GM21723 (cell line): Measurements from ENCODE around the gene SHROOM3.
"Not testable (repeated sequence)": the region's sequence is repeated elsewhere in the genome, so short reads cannot be mapped to it uniquely, and the experiment has no call there.

Experiments
- ATAC-seq: cut with Tn5 transposase; IDR thresholded peaks from one replicate; pipeline ENCODE4 v1.9.1; 2021; ENCODE audit warnings: mild to moderate bottlenecking, moderate library complexity; ENCODE audit not compliant: unreplicated experiment

Gene SHROOM3

DNA sequence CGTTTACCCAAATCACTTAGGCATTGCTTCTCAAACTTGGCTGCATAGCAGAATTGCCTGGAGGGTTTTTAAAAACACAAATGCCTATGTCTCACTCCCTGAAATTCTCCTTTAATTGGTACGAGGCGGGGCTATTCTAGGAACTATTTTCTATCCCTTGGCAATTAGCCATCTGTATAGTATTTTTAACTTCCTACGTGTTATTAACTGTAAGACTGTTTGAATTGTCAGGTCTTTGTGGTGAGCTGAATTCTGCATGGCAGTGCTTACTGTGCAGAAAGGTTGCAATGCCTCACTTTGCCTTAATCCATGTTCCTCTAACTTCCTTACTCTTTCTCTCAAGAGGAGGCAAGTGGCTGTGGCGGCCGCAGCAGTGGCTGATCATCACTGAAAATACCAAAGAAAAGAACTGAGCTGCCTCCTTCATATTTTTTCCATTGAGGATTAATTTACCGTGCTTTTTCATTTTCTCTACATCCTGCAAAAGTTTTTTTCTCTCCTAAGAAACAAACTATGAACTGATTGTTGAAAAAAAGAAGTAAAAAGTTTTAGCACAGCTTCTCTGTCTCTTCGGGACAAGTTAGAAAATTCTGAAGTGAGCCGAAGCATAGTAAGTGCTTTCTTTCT, at the start of gene SHROOM3:
Gene SHROOM3 (plus strand): TSS at position 329 of the 627 bp plus-strand sequence. CDS start 824 bp downstream, outside the sequence.
- ATAC-seq: no peak

DNA sequence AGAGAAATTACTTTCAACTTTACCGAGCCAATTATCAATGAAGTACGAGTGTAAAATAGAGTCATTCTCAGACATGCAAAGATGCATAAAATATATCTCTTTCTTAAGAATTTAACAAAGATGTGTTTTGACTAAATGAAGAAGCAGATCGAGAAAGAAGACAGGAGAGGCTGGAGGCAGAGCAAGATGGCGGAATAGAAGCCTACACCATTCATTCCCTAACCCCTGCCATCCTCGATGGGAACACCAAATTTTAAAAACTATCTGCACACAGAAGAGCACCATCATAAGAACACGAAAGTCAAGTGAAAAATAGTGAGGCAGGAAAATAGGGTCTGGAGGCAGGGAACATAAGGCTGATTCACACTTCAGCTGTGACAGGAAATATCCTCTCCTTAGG, 49.1 kb upstream of the SHROOM3 start:
- no peak for ATAC-seq

DNA sequence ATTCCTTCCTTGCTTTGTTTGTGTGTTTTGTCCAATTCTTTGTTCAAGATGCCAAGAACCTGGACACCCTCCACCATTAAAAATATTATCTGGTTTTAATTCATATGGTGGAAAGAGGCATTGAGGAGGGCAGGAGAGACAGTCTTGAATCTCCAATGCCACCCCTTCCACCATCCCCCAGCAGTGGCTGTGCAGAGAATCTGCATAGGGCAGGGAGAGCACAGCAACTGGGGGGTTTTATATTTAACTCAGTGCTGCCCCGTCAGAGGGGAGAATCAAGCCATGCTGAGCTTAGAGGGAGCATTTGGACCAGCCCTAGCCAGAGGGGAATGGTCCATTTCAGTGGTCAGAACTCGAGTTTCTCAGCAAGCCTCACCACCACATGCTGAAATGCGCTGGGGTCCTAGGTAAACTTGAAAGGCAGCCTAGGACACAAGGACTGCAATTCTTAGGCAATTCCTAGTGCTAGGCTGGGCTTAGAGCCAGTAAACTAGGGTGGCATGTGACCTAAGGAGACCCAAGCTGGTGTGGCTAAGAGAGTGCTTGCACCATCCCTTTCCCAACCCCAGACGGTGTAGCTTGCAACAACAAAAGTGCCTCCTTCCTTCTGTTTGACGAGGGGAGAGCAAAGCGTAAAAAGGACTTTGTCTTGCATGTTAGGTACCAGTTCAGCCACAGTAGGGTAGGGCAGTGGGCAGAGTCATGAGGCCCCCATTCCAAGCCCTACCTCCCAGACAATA, 48.3 kb upstream of the SHROOM3 start:
- no peak for ATAC-seq

DNA sequence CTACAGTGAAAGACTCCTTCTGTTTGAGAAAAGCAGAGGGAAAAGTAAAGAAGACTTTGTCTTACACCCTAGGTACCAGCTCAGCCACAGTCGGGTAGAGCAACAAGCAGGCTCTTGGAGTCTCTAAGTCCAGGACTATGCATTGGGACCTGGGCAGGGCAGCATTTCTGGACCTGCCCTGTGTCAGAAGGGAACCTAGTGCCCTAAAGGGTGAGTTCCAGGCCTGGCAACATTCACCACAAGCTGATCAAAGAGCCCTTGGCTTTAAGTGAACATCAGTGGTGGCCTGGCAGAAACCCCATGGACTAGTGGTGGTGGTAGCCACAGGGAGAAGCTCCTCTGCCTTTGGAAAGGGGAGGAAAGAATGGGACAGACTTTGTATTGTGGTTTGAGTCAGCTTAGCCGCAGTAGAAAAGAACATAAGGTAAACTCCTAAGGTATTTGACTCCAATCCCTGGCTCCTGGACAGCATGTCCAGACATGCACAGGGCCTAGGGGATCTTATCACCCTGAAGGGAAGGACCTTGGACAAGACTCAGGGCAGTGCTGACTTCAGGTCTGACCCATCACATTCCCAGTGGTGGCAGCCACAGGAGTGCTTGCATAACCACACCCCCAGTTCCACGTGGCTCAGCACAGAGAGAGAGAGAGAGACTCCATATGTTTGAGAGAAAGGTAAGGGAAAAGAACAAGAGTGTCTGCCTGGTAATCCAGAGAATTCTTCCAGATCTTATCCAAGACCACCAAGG, 46.7 kb upstream of the SHROOM3 start:
- no peak for ATAC-seq

DNA sequence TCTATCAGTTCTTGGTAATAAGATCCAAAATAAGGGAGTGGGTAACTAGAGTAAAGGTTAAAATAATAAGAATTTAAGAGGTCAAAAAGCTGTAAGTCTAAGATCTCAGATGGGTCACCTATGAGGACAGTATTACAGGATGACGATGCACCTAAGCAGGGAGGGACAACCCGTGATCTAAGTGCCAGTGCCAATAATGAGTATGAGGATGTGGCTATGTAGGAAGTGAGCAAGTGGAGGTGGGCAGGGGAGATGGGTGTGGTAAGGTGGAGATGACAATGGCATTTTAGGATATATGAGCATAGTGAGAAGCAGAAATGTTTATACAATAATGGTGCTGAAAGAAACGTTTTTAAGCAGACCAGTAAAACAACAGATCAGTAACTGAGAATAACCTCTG, 33.4 kb upstream of the SHROOM3 start:
- no peak for ATAC-seq

DNA sequence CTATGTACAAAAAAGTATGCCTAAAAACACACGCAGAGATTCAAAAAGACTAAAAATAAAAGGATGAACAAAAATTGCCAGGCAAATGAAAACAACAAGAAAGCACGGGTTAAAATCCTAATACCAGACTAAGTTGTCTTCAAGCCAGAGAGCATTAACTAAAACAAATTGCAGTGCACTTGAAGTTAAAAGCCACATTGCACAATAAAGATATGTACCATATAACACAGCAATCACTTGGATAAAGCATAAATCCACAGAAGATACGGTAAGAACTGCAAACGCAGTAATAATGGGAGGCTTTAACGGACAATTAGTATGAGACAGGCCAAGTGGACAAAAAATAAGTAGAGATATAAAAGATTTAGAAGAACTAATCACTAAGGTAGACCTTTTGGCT, 28.9 kb upstream of the SHROOM3 start:
- ATAC-seq: no peak

DNA sequence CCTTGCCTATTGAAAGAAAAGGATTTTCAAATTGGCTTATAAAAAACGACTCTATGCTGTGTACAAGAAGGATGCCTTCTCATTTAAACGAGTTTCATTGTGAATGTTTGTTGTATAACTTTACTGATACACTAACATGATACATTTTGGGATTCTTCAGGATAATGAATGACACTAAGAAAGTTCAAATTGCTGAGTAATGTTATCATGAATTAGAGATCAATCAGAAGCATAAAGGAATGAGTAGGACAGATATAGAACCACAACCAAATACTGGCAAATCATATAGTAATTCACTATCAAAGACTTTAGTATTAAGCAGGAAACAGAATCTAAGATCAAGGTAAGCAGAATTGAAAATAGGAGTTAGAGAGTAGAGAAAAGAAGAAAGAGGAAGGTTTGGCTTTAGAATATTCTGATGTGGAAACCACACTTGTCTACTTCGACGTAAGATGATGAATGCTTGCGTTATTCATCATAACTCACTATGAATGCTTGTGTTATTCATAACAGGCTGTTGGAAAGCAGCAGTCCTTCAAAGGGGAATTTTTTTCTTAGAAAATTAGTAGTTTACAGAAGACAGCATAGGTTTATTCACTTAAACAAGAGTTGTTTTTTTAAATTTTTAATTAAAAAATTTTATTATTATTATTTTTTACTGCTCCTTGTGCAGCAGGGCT, 27.4 kb upstream of the SHROOM3 start:
- ATAC-seq: no peak

DNA sequence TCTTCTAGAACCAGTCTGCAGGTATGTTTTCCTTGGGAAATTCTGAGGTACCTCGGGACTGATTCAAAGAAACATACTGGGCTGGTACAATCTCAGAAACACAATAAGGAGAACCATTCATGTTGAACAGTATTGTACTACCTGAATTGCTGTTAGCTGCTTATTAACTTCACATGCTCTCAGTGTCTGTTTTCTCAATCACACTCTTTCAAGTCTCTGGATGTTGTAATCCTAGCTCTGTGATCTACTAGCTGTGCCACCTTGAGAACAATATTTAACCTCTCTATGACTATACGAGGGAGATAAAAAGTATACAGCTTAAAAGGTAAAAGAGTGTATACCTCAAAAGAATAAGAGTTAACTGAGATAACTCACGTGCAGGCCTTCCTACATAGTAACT, 24.4 kb upstream of the SHROOM3 start:
- ATAC-seq: no peak

DNA sequence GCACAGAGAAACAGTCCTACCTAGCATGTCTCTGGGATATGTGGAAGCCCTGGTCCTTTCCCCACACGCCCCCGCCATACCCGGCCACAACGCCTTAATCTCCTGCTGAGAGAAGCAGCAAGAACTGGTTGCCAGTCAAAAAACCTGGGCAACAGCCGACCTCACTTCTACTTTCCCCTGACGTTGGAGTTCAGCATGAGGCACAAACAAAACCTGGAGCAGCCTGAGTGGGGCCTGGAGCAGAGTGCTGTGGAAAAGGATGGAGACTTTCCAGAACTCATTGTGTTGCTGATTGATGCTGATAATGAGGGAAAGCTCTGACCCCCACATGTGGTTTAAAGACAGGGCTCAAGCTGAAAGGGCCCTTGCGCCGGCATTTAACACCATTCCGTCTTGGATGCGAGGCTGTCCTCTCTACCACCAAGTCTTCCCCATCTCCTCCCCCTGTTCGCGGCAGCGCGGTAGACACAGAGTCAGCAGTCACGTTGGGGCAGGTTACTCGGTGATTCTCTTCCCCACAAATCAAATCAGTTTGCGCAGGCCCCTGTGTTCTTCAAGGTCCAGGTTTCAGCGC, 14.8 kb upstream of the SHROOM3 start:
- no peak for ATAC-seq

DNA sequence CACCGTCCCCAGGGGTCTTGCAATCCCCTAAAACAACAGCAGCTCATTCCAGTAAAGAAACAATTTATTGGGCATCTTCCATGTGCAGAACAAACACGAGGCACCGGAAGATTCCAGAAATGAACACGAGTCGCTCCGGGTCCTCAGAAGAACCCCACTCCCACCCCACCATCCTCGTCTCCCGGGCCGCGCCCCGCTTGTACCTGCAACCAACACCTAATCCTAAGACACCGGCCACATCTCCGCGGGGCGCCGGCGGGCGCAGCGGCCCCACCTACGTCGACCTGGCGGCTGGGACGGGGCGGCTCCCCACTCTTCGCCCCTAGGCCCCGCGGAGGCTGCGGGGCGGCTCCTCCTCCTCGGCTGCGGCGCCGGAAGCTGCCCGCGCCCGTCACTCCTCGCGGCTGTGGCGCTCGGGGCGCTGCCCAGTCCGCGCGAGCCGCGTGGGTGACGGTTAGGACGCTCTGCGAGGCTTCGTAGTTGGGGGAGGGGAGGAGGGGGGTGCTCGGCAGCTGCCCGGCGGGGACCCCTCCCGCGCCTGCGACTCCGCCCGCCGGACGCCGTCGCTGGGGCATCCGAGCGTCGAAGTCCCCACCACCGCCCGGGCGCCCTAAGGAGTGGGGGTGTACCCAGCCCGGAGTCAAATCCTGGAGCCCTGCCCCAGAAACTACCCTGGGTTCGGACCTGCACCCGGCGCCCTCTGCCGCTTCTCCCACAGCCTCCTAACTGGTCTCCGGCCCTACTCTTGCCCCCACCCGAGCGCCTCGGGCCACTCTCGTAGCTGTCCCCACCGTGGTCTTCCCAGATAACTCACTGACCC, 14.1 kb upstream of the SHROOM3 start, which contains the start of gene CCDC158:
Gene CCDC158 (minus strand): TSS at position 380 of the 820 bp plus-strand sequence. CDS start 17,934 bp downstream, outside the sequence.
- ATAC-seq: no peak

DNA sequence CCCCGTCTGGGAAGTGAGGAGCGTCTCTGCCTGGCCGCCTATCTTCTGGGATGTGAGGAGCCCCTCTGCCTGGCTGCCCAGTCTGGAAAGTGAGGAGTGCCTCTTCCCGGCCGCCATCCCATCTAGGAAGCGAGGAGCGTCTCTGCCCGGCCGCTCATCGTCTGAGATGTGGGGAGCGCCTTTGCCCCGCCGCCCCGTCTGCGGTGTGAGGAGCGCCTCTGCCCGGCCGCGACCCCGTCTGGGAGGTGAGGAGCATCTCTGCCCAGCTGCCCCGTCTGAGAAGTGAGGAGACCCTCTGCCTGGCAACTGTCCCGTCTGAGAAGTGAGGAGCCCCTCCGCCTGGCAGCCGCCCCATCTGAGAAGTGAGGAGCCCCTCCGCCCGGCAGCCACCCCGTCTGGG, 11.9 kb upstream of the SHROOM3 start:
- ATAC-seq: not testable (repeated sequence)

DNA sequence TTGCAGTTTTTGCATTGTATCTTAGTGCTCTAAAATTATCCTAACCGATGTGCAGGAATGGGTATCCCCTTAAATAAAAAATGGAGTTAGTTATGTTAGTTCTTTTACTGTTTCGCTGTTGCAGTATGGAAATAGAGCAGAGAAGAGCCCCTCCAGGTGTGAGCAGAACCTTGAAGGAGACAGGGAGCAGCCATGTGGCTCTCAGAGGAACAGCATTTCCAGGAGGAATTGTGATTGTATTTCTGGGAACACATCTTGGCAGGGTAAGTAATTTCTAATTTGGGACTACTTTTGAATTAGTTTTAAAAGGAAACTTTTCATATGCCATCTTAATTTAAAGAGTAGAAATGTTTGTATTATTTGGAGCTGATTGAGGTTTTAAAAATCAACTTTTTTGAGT, 8.8 kb upstream of the SHROOM3 start:
- ATAC-seq: no peak

DNA sequence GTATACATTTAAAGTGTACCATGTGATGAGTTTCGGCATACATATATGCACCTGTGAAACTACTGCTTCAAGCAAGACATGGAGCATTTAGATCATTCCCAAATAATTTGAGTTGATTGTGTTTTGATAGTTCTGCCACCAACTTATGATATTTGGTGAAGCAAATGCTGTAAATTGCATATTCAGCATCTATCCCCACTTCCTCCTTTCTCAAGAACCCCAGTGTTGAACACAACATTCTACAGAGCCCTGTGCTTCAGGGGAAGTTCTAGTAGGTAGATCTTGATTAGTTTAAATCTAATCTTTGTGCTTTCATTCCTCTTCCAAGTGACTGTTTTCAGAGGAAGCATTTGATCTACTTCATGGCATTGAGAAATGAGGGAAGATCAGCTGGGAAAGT, 5.4 kb upstream of the SHROOM3 start:
- ATAC-seq: no peak

DNA sequence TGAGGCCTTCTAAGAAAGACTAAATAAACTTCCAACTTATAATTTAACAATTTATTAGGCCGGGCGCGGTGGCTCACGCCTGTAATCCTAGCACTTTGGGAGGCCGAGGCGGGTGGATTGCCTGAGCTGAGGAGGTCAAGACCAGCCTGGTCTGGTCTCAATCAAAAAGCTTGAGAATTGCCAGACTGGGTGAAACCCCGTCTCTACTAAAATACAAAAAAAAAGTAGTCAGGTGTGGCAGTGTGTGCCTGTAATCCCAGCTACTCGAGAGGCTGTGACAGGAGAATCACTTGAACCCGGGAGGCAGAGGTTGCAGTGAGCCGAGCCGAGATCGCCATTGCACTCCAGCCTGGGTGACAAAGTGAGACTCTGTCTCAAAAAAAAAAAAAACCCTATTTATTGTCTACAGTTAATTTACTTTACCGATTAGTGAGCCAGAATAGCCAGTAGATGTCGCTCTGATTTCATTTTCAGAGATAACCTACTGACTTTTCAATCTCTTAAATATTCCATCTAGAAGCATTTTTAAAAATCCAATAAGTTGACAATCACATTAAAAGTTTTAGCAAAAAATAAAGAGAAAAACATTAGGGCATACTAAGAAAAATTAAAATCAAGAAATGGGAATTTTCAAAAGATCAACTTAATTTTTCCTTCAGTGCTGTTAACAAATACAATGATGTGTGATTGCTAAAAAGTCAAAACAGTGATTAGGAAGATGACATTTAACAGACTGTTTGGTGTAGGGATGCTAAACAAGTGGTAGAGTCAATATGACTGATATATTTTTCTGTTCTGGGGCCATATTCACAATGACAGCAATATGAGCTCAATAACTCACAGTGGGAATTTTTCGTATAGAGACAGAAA, 4.3 kb upstream of the SHROOM3 start:
- no peak for ATAC-seq

DNA sequence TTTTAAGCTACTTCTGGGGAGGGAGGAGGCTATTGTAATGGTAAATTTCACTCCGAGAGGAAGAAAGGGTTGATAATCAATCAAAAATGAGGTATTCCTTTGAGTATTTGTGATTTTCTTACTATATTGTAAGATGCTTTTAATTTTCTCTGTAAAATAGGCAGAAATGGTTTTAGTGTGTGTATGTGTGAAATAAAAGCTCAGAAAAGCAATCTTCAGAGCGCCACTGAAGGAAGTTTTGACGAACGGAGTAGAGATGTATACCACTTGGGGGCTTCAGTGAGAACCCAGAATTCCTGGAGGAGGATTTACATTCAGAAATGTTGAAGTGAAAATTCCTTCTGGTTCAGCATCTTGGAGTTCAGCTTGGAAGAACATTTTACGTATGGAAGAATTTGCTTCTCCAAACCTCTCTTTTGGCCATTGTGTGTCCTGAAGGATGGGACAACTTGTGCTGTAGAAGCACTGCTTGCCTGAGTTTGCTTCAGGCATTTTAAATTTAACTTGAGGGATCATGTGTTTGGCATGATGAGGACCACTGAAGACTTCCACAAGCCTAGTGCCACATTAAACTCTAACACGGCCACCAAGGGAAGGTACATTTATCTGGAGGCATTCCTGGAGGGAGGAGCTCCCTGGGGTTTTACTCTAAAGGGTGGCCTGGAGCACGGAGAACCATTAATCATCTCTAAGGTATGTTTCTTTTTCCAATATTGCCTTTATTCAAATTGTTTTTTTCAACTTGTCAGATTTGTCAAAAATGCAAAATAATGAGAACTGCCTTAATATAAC, 695 bp downstream of the SHROOM3 start:
- no peak for ATAC-seq

DNA sequence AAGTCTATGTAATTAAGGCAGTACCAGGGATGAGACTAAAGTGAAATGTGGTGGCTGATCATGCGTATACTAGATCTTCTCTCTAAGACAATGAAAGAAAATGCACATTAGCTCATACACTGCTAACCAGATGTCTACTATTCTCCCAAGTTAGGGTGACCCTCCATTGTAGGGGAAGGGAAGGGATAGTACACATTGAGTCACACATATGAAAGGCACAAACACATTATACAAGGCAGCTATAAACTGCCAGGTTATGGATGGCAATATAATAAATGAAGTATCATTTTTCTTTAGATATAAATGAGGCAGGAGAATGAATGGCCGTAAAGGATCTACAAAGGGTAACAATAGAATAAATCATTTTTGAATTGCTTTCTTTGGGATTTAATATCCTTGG, 4.5 kb downstream of the SHROOM3 start:
- no peak for ATAC-seq

DNA sequence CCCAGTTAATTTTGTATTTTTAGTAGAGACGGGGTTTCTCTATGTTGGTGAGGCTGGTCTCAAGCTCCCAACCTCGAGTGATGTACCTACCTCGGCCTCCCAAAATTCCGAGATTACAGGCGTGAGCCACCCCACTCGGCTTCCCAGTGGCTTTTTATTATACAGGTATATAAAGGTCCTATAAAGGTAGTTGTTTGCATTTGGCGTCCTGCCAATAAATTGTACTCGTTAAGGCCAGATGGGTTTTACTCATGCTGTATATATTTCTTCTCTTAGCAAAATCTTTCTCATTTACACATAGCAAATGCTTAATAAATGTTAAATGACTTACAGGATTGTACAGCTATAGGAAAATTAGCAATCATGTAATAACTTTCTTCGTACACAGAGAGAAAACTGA, 6.9 kb downstream of the SHROOM3 start:
- no peak for ATAC-seq

DNA sequence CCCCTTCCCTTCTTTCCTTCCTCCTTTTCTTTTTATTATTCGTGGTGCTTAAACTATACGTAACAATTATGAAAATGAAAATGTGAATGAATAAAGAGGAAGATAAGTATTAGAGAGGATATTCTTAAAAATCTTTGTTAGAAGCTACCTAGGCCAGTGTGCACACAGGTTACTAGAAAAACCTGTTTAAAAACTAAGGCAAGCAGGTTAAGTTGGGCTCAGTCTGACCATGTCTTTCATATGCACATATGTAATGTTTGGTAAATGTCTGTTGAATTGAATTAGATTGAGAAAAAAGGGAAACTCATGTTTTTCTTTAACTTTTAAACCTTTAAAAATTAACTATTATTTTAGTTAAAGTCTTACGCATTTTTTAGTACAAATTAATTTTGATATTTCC, 7.8 kb downstream of the SHROOM3 start:
- no peak for ATAC-seq
